WERI-Rb-1 (cell line): Measurements from ENCODE around the gene IER5L.

Experiments
- DNase-seq: peaks from one replicate; pipeline ENCODE4 v3.0.0-alpha.2; 2020
- H3K27ac ChIP-seq: fragments of 250-450 bp; sonication (Bioruptor Pico); 2 replicates; pipeline ENCODE4 v1.5.1; 2020; ENCODE audit warnings: mild to moderate bottlenecking, moderate library complexity
- H3K27me3 ChIP-seq: fragments of 250-450 bp; sonication (Bioruptor Pico); 2 replicates; pipeline ENCODE4 v1.5.1; 2021; ENCODE audit warnings: mild to moderate bottlenecking, low read depth, moderate library complexity; ENCODE audit not compliant: insufficient read depth, severe bottlenecking
- H3K36me3 ChIP-seq: fragments of 250-450 bp; sonication (Bioruptor Pico); 2 replicates; pipeline ENCODE4 v1.5.1; 2020; ENCODE audit warnings: mild to moderate bottlenecking, moderate library complexity
- H3K4me3 ChIP-seq: 2 replicates; pipeline ENCODE4 v1.5.1; 2011; ENCODE audit warnings: low read depth, mild to moderate bottlenecking, control low read depth, low read length
- H3K9me3 ChIP-seq: fragments of 250-450 bp; sonication (Bioruptor Pico); 2 replicates; pipeline ENCODE4 v1.5.1; 2021; ENCODE audit warnings: mild to moderate bottlenecking, moderate library complexity; ENCODE audit not compliant: severe bottlenecking
- TF ChIP-seq, protein P1 (sequence below): IDR thresholded peaks from 2 replicates; pipeline ENCODE4 v1.5.1; 2011; ENCODE audit warnings: low read depth, mild to moderate bottlenecking, control low read depth, inconsistent platforms, low read length

The IER5L gene

DNA sequence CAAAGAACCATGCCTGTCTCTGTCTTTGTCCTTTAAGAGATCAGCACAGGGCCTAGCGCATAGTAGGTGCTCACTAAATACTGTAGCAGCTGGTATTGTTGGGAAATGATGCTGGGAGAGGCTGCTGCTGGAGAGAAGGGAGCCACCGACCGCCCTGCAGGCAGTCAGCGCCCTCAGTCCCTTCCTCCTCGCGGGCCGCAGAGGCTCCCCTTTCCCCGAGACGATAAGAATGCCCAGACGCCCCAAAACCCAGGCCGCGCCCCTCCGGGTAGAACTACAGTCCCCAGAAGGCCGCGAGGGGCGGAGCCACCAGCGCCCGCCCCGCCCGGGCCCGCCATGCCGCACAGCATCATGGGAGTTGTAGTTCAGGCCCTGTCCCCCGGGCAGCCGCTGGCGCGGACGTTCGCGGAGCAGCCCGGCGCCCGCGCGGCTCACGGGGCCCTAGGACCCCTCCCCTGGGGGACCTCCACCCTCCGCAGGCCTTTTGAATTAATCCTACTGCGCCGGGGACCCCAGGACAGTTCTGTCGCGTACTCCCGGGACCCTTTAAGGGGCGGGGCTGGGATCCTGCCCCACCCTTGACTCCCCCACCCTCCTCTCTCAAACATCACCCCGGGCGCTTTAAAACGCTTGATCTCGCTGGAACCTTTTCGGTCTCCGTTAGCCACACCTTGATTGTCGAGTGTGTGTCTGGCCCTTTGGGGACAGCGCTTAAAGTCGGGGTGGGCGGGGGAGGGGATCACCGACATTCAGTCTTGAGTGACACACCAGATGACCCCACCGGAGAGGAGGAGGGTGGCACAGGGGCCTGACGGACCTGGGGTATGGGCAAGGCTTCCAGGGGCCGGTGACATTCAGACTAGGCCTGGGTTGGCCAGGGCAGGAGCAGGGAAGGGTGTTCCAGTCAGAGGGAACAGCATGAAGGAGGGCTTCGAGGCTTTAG, 24.8 kb upstream of the IER5L start:
- TF ChIP-seq, protein P1, sequence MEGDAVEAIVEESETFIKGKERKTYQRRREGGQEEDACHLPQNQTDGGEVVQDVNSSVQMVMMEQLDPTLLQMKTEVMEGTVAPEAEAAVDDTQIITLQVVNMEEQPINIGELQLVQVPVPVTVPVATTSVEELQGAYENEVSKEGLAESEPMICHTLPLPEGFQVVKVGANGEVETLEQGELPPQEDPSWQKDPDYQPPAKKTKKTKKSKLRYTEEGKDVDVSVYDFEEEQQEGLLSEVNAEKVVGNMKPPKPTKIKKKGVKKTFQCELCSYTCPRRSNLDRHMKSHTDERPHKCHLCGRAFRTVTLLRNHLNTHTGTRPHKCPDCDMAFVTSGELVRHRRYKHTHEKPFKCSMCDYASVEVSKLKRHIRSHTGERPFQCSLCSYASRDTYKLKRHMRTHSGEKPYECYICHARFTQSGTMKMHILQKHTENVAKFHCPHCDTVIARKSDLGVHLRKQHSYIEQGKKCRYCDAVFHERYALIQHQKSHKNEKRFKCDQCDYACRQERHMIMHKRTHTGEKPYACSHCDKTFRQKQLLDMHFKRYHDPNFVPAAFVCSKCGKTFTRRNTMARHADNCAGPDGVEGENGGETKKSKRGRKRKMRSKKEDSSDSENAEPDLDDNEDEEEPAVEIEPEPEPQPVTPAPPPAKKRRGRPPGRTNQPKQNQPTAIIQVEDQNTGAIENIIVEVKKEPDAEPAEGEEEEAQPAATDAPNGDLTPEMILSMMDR, result no peak
- Histone ChIP-seq H3K9me3 (peaks cover 6% of the 10 kb centered on the region), H3K27ac (peak overlapping the region; percentile 88), H3K4me3 (peak overlapping the region; percentile 80), H3K36me3 (no peaks in the 10 kb centered on the region), H3K27me3 (no peaks in the 10 kb centered on the region)
- DNase-seq, result peak; percentile 88

DNA sequence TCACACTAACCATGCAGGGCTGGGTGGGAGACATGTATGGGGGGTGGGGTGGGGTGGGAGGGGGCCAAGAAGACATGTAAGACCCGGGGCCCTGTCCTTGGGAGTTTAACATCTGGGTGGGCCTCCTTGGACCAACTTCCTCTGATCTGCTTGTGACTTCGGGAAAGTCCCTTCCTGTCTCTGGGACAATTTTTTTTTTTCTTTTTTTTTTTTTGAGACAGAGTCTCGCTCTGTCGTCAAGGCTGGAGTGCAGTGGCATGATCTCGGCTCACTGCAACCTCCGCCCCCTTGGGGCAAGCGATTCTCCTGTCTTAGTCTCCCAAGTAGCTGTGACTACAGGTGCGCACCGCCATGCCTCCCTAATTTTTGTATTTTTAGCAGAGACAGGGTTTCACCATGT, 23.8 kb upstream of the IER5L start:
- Histone ChIP-seq H3K27me3 (no peaks in the 10 kb centered on the region), H3K27ac (no peak overlapping the region), H3K4me3 (no peak overlapping the region), H3K9me3 (peaks cover 6% of the 10 kb centered on the region), H3K36me3 (no peaks in the 10 kb centered on the region)
- no peak for DNase-seq
- TF ChIP-seq, protein P1, result no peak

DNA sequence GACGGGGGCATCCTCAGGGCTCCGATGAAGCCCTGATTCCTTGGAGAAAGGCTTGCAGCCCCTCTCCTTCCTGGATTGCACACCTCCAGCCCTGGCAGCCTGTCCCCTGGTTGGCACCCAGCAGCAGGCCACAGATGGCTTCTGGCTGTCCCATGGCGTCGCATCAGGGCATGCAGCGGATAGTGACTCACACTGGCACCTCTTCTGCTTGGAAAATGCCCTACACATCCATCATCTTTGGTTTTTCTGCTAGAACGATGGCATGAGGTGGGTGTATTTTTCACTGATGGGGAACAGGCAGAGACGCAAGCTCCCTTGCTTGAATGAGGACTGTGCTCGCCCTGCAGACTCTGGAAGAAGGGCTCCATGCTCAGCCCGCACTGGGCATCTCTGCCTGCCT, 23.2 kb upstream of the IER5L start:
- Histone ChIP-seq H3K9me3 (peaks cover 6% of the 10 kb centered on the region), H3K4me3 (no peak overlapping the region), H3K27ac (no peak overlapping the region), H3K27me3 (no peaks in the 10 kb centered on the region), H3K36me3 (no peaks in the 10 kb centered on the region)
- TF ChIP-seq, protein P1, result no peak
- DNase-seq, result no peak

DNA sequence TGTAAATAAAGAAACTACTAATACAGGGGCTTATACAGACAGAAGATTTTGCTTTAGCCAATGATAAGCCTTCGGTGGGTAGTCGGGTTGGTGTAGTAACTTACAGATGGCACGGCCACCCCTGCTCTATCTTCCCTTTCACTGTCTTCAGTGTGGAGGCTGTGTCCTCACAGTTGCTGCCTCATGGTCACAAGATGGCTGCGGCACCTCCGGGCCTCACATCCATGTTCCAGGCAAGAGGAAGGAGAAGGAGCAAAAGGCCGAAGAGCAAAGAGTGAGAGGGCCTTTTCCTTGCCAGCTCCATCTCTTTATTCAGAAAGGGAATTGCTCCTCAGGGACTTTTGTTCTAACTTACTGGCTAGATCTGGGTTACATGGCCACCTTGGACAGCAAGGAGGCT, 22.2 kb upstream of the IER5L start:
- Histone ChIP-seq H3K9me3 (peaks cover 6% of the 10 kb centered on the region), H3K27ac (no peak overlapping the region), H3K4me3 (no peak overlapping the region), H3K27me3 (no peaks in the 10 kb centered on the region), H3K36me3 (no peaks in the 10 kb centered on the region)
- DNase-seq, result no peak
- TF ChIP-seq, protein P1, result no peak

DNA sequence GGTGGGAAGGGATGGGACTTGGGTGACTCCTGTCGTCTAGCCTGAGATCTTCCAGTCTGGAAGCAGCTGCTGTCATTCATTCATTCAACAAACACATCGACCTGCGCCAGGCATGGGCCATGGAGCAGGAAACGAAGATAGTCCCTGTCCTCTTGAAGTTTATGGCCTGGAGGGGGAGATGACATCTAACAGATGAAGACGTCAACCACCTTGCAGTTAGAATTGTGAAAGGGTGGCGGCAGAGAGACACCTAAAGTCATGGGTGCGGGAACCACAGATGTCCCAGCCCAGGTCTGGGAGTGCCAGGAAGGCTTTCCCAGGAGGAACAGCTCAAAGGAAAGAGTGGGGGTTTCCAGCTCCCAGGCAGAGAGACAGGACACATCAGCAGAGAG, 21.0 kb upstream of the IER5L start:
- Histone ChIP-seq H3K27me3 (no peaks in the 10 kb centered on the region), H3K36me3 (no peaks in the 10 kb centered on the region), H3K9me3 (peaks cover 6% of the 10 kb centered on the region), H3K4me3 (no peak overlapping the region), H3K27ac (no peak overlapping the region)
- TF ChIP-seq, protein P1, result no peak
- DNase-seq, result no peak
